HCT116 (cell line): ENCODE measurements around the gene TBX2. TPM values are rescaled to one million over a fixed set of nuclear protein-coding genes. Genes with fewer than 3 reads are reported as not detected.

Experiments
- ATAC-seq: fragments of 200-7000 bp; cut with Tn5 transposase; 2 replicates; pipeline ENCODE4 v1.9.1; 2020; ENCODE audit warnings: mild to moderate bottlenecking, moderate library complexity
- BruUV-seq: library from RNA; stranded (reverse); fragments of 400-500 nt; replicated peaks from 2 replicates; lab custom pipeline; 2021; lab: Mats Ljungman, UMichigan
- CTCF ChIA-PET: fragments of 300-600 bp; sonication (Branson Sonifier 250); formaldehyde crosslinking; loops from one replicate; lab custom pipeline; 2021; ENCODE audit warnings: antibody characterized with exemption; lab: Charles Lee
- POLR2A ChIA-PET: fragments of 300-600, 350-600 bp; sonication (Branson Sonifier 250); formaldehyde crosslinking; loops from one replicate; lab custom pipeline; 2021; ENCODE audit warnings: antibody characterized with exemption; lab: Charles Lee
- RAD21 ChIA-PET, 2 experiments: fragments of 300-600 bp; sonication (Branson Sonifier 250); formaldehyde crosslinking; loops; one replicate each; lab custom pipeline; 2023; ENCODE audit warnings: low total read pairs in 2 of 2; ENCODE audit not compliant: uncharacterized antibody in 2 of 2, unreplicated experiment in 2 of 2, low non-redundant PET in 1 of 2; lab: Charles Lee
- DNase-seq: peaks from one replicate; pipeline ENCODE4 v3.0.0-alpha.2; 2010; ENCODE audit warnings: low read depth, low spot score
- H2AFZ ChIP-seq: fragments of 200-600 bp; shearing (Covaris generic), sonication (generic); 2 replicates; pipeline ENCODE4 v1.6.1; 2017; ENCODE audit warnings: low read depth, mixed run types, mixed read lengths, antibody characterized with exemption, low read length; ENCODE audit not compliant: poor library complexity, severe bottlenecking
- H3K27ac ChIP-seq: 2 replicates; pipeline ENCODE4 v1.5.1; 2012; ENCODE audit warnings: low read depth, low read length
- H3K27me3 ChIP-seq: fragments of 200-600 bp; sonication (generic); 2 replicates; pipeline ENCODE4 v1.6.1; 2016; ENCODE audit warnings: mixed run types, low read length, mixed read lengths; ENCODE audit not compliant: insufficient read depth
- H3K36me3 ChIP-seq, 2 experiments: fragments of 200-500 bp in 1 of 2; fragments of 200-600 bp in 1 of 2; sonication (Bioruptor generic) in 1 of 2; sonication (generic) in 1 of 2; 2 replicates each; pipeline versions ENCODE4 v1.5.1 to v1.6.1; 2014 to 2016; ENCODE audit warnings: low read length in 2 of 2, inconsistent platforms in 1 of 2, mixed read lengths in 1 of 2, mixed run types in 1 of 2; ENCODE audit not compliant: insufficient read depth in 2 of 2, control insufficient read depth in 1 of 2
- H3K4me1 ChIP-seq, 2 experiments: fragments of 200-600 bp in 1 of 2; sonication (generic) in 1 of 2; 2 replicates each; pipeline versions ENCODE4 v1.5.1 to v1.6.1; 2012 to 2017; ENCODE audit warnings: low read length in 2 of 2, inconsistent platforms in 1 of 2, mild to moderate bottlenecking in 1 of 2, mixed read lengths in 1 of 2, mixed run types in 1 of 2, moderate library complexity in 1 of 2; ENCODE audit not compliant: insufficient read depth in 2 of 2, control insufficient read depth in 1 of 2
- H3K4me2 ChIP-seq: fragments of 200-600 bp; sonication (generic); 2 replicates; pipeline ENCODE4 v1.6.1; 2017; ENCODE audit warnings: mixed run types, low read length, mixed read lengths
- H3K4me3 ChIP-seq, 2 experiments: fragments of 200-600 bp in 1 of 2; sonication (generic) in 1 of 2; replicated peaks in 1 of 2; 2 replicates each; pipeline ENCODE4 v1.5.1; 2011 to 2016; ENCODE audit warnings: low read length in 2 of 2, control low read depth in 1 of 2, low read depth in 1 of 2, mild to moderate bottlenecking in 1 of 2, mixed read lengths in 1 of 2, mixed run types in 1 of 2
- H3K79me2 ChIP-seq: fragments of 200-600 bp; sonication (generic); 2 replicates; pipeline ENCODE4 v1.6.1; 2017; ENCODE audit warnings: mild to moderate bottlenecking, mixed run types, low read length, moderate library complexity, mixed read lengths; ENCODE audit not compliant: insufficient read depth
- H3K9ac ChIP-seq: fragments of 200-600 bp; sonication (generic); 2 replicates; pipeline ENCODE4 v1.6.1; 2016; ENCODE audit warnings: low read length, mixed read lengths
- H3K9me2 ChIP-seq: fragments of 200-600 bp; sonication (generic), shearing (Covaris generic); 2 replicates; pipeline ENCODE4 v1.6.1; 2017; ENCODE audit warnings: mixed run types, mild to moderate bottlenecking, moderate library complexity; ENCODE audit not compliant: insufficient read depth
- H3K9me3 ChIP-seq, 2 experiments: fragments of 200-500 bp in 1 of 2; fragments of 200-600 bp in 1 of 2; sonication (Bioruptor generic) in 1 of 2; sonication (generic) in 1 of 2; 2 replicates each; pipeline ENCODE4 v1.6.1; 2014 to 2017; ENCODE audit warnings: low read length in 2 of 2, mixed read lengths in 2 of 2, inconsistent platforms in 1 of 2, low read depth in 1 of 2, mild to moderate bottlenecking in 1 of 2, mixed run types in 1 of 2, moderate library complexity in 1 of 2; ENCODE audit not compliant: control insufficient read depth in 1 of 2, insufficient read depth in 1 of 2
- H4K20me1 ChIP-seq: fragments of 200-600 bp; sonication (generic), shearing (Covaris generic); 2 replicates; pipeline ENCODE4 v1.6.1; 2017; ENCODE audit warnings: mixed run types, mild to moderate bottlenecking, moderate library complexity; ENCODE audit not compliant: insufficient read depth
- CBX3 ChIP-seq: IDR thresholded peaks from 2 replicates; pipeline ENCODE4 v1.6.1; 2012; ENCODE audit warnings: low read depth
- CEBPB ChIP-seq: IDR thresholded peaks from 2 replicates; pipeline ENCODE4 v1.6.1; 2012; ENCODE audit warnings: low read depth
- FOSL1 ChIP-seq: IDR thresholded peaks from 2 replicates; pipeline ENCODE4 v1.6.1; 2012; ENCODE audit warnings: low read depth
- POLR2AphosphoS5 ChIP-seq: IDR thresholded peaks from 2 replicates; pipeline ENCODE4 v1.6.1; 2011; ENCODE audit warnings: mild to moderate bottlenecking, low read depth, low read length, moderate library complexity
- RAD21 ChIP-seq: IDR thresholded peaks from 2 replicates; pipeline ENCODE4 v1.6.1; 2012; ENCODE audit warnings: low read depth, mild to moderate bottlenecking
- SIN3A ChIP-seq: IDR thresholded peaks from 2 replicates; pipeline ENCODE4 v1.6.1; 2012; ENCODE audit warnings: low read depth
- SP1 ChIP-seq: IDR thresholded peaks from 2 replicates; pipeline ENCODE4 v1.6.1; 2012; ENCODE audit warnings: low read depth
- SRF ChIP-seq: IDR thresholded peaks from 2 replicates; pipeline ENCODE4 v1.6.1; 2012; ENCODE audit warnings: low read depth
- TCF7L2 ChIP-seq: IDR thresholded peaks from 2 replicates; pipeline ENCODE4 v1.7.0; 2011; ENCODE audit warnings: borderline replicate concordance, inconsistent platforms; ENCODE audit not compliant: insufficient read depth, insufficient read length; ENCODE audit errors: extremely low read depth
- YY1 ChIP-seq: IDR thresholded peaks from 2 replicates; pipeline ENCODE4 v1.6.1; 2011; ENCODE audit warnings: low read length, low read depth, moderate library complexity, mild to moderate bottlenecking; ENCODE audit not compliant: insufficient replicate concordance; ENCODE audit errors: extremely low read depth
- intact Hi-C: fragments of 100-400 bp; cut with micrococcal nuclease; formaldehyde crosslinking; loops from 2 replicates; pipeline ENCODE4 v1.10.0; 2022
- total RNA-seq: library from RNA; stranded (reverse); gene quantifications from one replicate; pipeline ENCODE4 v1.2.1, GENCODE V29; 2021; ENCODE audit not compliant: unreplicated experiment
- TF ChIP-seq, protein P1 (sequence below), 3 experiments: fragments of 200-600 bp in 1 of 3; sonication (generic) in 1 of 3; IDR thresholded peaks in 2 of 3; conservative IDR thresholded peaks in 1 of 3; 2 replicates each; pipeline ENCODE4 v1.5.1; 2012 to 2017; ENCODE audit warnings: low read depth in 2 of 3, low read length in 2 of 3, antibody characterized with exemption in 1 of 3, borderline replicate concordance in 1 of 3, control low read depth in 1 of 3, mild to moderate bottlenecking in 1 of 3, mixed read lengths in 1 of 3, mixed run types in 1 of 3, moderate library complexity in 1 of 3; ENCODE audit not compliant: insufficient read depth in 1 of 3
- TF ChIP-seq, protein P2 (sequence below): IDR thresholded peaks from 2 replicates; pipeline ENCODE4 v1.6.1; 2011; ENCODE audit warnings: mild to moderate bottlenecking, low read length, moderate library complexity; ENCODE audit not compliant: insufficient replicate concordance; ENCODE audit errors: extremely low read depth
- TF ChIP-seq, protein P3 (sequence below): IDR thresholded peaks from 2 replicates; pipeline ENCODE4 v1.6.1; 2012

TBX2 gene
- total RNA-seq, 1 experiment from 2014 or later: 0.71 TPM

DNA sequence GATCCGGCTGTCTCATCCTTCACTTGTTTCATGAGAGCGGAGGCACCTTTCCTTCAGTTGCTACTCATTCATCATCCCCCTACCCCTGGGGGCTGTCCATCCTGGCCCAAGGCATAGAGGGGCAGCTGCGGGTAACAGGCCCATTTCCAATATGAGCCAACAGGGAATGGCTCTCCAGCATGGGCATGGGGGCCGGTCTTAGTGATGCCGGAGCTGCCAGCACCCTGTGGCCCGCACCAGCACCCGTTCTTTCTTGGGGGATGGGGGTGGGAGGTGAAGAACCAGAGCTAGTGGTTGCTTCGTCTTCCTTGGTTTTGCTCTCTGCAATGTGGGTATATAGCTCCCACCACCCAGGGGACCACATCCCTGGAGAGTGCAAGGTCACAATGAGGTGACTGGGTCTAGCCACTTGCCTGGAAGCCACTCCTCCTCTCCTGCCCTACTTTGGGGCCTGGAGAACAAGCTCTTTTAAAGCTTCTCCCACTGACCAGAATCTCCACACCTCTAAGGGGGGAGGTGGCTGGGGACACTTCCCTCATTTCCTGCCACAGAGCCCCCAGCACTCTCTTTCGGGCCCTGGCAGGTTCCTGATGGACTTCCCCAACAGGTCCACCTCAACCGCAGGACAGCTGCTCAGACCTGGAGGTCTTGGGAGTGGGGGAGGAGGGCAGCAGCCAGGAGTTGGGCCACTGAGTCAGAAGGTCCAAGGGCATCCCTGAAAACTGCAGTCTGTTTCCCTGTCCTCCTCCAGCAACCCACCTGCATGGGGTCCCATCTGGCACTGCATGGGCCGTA, 11.9 kb upstream of the TBX2 start:
- RAD21 ChIA-PET: no interaction called here
- Histone ChIP-seq H3K9me2 (no peaks in the 10 kb centered on the region), H3K9me3 (no peaks in the 10 kb centered on the region), H3K4me2 (no peak overlapping the region), H2AFZ (no peak overlapping the region), H3K27ac (no peak overlapping the region), H3K4me1 (peaks cover 0 to 3% of the 10 kb centered on the region in 2 experiments; a peak in 2 of 4 replicates), H3K79me2 (no peaks in the 10 kb centered on the region)
- intact Hi-C loops: no loop called here
- no peak for DNase-seq
- CTCF ChIA-PET: interaction anchor here (0.8 to 1.5 kb wide), 2 partner anchors 416 to 667 kb away, joined by 3 read pairs; no protein-coding TSS in a partner anchor
- POLR2A ChIA-PET: no interaction called here
- TF ChIP-seq RAD21 (no peak), SIN3A (no peak), CEBPB (no peak), SRF (no peak), FOSL1 (no peak)
- TF ChIP-seq, all 23 proteins: peak for 0
- Histone ChIP-seq H3K36me3 (no peaks in the 10 kb centered on the region), H3K27me3 (no peaks in the 10 kb centered on the region), H3K4me3 (no peak overlapping the region), H3K9ac (no peak overlapping the region), H4K20me1 (no peaks in the 10 kb centered on the region)
- ATAC-seq: no peak
- no TSS peak for BruUV-seq

DNA sequence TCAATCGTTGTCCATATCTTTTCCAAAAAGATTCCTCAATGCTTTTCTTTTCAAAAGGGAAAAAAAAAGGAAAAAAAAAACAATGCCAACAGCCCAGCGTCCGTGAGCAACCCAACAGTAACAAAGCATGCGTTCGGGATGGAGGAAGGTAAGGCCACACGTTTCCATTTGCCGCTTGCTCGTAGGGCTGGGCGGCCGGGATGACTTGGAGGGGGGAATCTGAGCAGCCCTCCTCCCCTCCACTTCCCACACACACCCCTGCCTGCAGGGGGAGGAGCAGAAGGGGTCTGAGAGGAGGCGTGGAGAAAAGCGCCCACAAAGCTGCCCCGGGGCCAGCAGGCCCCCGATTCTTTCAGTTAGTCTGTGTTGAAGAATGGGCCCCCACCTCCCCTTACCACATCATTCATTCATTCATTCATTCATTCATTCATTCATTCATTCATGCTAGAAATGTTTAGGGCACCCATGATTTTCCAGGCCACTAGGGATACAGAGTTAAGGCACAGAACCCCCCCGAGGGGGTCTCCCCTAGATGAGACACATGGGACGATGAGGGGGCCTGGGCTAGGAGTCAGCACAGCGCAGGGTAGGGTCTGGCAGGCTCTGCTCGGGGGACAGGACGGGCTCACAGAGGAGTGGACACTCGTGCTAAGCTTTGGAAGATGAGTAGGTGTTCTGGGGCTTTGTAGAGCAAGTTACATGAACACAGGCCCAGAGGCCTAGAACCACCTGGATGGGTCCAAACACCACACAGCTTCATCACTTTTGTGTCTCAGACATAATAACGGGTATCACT, 10.9 kb upstream of the TBX2 start:
- no peak for DNase-seq
- Histone ChIP-seq H3K27me3 (no peaks in the 10 kb centered on the region), H3K4me2 (no peak overlapping the region), H3K4me1 (peaks cover 8 to 10% of the 10 kb centered on the region in 2 experiments; a peak in 3 of 4 replicates), H3K79me2 (no peaks in the 10 kb centered on the region), H3K27ac (no peak overlapping the region), H2AFZ (no peak overlapping the region), H3K36me3 (no peaks in the 10 kb centered on the region), H3K9ac (no peak overlapping the region), H3K9me2 (no peaks in the 10 kb centered on the region), H3K9me3 (no peaks in the 10 kb centered on the region), H3K4me3 (no peak overlapping the region), H4K20me1 (no peaks in the 10 kb centered on the region)
- CTCF ChIA-PET: no interaction called here
- intact Hi-C loops: no loop called here
- no TSS peak for BruUV-seq
- POLR2A ChIA-PET: no interaction called here
- RAD21 ChIA-PET: no interaction called here
- ATAC-seq: no peak
- TF ChIP-seq, protein P1, sequence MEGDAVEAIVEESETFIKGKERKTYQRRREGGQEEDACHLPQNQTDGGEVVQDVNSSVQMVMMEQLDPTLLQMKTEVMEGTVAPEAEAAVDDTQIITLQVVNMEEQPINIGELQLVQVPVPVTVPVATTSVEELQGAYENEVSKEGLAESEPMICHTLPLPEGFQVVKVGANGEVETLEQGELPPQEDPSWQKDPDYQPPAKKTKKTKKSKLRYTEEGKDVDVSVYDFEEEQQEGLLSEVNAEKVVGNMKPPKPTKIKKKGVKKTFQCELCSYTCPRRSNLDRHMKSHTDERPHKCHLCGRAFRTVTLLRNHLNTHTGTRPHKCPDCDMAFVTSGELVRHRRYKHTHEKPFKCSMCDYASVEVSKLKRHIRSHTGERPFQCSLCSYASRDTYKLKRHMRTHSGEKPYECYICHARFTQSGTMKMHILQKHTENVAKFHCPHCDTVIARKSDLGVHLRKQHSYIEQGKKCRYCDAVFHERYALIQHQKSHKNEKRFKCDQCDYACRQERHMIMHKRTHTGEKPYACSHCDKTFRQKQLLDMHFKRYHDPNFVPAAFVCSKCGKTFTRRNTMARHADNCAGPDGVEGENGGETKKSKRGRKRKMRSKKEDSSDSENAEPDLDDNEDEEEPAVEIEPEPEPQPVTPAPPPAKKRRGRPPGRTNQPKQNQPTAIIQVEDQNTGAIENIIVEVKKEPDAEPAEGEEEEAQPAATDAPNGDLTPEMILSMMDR (IDR thresholded peaks at IDR 0.05 in 2 of 3, conservative IDR thresholded peaks at IDR 0.05 in 1 of 3; ENCODE audit: borderline replicate concordance in 1 of 3, insufficient read depth in 1 of 3, low read depth in 2 of 3, low read length in 2 of 3): no peak
- TF ChIP-seq SP1 (no peak), YY1 (no peak), CEBPB (no peak), CBX3 (no peak), POLR2AphosphoS5 (no peak), TCF7L2 (no peak), SIN3A (no peak)
- TF ChIP-seq, protein P2, sequence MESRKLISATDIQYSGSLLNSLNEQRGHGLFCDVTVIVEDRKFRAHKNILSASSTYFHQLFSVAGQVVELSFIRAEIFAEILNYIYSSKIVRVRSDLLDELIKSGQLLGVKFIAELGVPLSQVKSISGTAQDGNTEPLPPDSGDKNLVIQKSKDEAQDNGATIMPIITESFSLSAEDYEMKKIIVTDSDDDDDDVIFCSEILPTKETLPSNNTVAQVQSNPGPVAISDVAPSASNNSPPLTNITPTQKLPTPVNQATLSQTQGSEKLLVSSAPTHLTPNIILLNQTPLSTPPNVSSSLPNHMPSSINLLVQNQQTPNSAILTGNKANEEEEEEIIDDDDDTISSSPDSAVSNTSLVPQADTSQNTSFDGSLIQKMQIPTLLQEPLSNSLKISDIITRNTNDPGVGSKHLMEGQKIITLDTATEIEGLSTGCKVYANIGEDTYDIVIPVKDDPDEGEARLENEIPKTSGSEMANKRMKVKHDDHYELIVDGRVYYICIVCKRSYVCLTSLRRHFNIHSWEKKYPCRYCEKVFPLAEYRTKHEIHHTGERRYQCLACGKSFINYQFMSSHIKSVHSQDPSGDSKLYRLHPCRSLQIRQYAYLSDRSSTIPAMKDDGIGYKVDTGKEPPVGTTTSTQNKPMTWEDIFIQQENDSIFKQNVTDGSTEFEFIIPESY: no peak
- TF ChIP-seq, protein P3, sequence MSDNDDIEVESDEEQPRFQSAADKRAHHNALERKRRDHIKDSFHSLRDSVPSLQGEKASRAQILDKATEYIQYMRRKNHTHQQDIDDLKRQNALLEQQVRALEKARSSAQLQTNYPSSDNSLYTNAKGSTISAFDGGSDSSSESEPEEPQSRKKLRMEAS: no peak
